ENCODE results near the gene TRIB2.

- TF ChIP-seq CTCF (IDR thresholded peaks at IDR 0.05; ENCODE audit: low read depth, low read length) = no peak
- TF ChIP-seq EZH2phosphoT487 (IDR thresholded peaks at IDR 0.05; ENCODE audit: low read depth) = no peak
These were observed 6.4 kb upstream of the TRIB2 start for GRCh38 chr2:12710301-12710700.

Data from OCI-LY3 (cell line).